PFSK-1 (cell line): ENCODE results near the gene CCDC89.

Experiments
- FOXP2 ChIP-seq: optimal IDR thresholded peaks from 2 replicates; pipeline ENCODE3; 2011; ENCODE audit warnings: borderline replicate concordance, control low read depth, inconsistent platforms; ENCODE audit not compliant: insufficient read depth; ENCODE audit errors: extremely low read length, extremely low read depth
- POLR2AphosphoS5 ChIP-seq: IDR thresholded peaks from 2 replicates; pipeline ENCODE4 v1.6.1; 2012; ENCODE audit warnings: low read depth, mild to moderate bottlenecking, control low read depth, low read length, moderate library complexity
- TAF1 ChIP-seq: IDR thresholded peaks from 2 replicates; pipeline ENCODE4 v1.6.1; 2012; ENCODE audit warnings: low read length, control low read depth, borderline replicate concordance; ENCODE audit not compliant: insufficient read depth
- TF ChIP-seq, protein P1 (sequence below), 2 experiments: IDR thresholded peaks; 2 replicates each; pipeline versions ENCODE4 v1.6.1 to v1.8.0; 2011 to 2012; ENCODE audit warnings: low read depth in 2 of 2, low read length in 2 of 2, control low read depth in 1 of 2, inconsistent platforms in 1 of 2, mild to moderate bottlenecking in 1 of 2, moderate library complexity in 1 of 2; ENCODE audit not compliant: insufficient read depth in 1 of 2

DNA sequence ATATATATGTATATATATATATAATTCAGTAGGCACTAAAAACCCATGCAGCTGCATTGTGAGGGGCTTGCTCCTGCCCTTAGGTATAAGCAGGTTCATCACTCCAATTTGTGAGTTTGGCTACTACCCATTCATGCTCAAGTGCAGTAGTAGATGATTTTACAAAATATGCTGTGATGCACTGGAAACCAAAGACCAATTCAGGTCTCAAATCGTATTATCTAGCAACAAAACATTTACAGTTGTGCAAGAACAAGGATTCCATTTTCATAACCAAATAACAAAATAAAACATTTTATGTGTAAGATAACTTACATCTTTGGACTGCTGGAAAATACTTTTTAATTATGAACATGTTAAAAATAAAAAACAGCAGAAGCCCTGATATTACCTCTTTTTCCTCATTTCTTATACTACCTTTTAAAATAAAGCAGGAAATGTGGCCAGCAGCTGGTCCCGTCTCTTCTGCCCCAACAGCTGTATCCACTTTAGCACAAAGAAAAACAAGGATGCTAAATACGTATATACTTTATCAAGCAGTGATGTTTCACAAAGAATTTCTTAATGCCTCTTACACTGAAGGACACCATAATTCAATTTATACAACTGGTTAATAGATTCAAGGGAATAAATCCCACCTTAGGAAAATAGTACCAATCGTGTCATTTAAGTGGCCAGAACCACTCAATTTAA, 23.9 kb downstream of the CCDC89 start:
- TF ChIP-seq POLR2AphosphoS5 (no peak), FOXP2 (no peak), TAF1 (no peak)
- TF ChIP-seq, protein P1, sequence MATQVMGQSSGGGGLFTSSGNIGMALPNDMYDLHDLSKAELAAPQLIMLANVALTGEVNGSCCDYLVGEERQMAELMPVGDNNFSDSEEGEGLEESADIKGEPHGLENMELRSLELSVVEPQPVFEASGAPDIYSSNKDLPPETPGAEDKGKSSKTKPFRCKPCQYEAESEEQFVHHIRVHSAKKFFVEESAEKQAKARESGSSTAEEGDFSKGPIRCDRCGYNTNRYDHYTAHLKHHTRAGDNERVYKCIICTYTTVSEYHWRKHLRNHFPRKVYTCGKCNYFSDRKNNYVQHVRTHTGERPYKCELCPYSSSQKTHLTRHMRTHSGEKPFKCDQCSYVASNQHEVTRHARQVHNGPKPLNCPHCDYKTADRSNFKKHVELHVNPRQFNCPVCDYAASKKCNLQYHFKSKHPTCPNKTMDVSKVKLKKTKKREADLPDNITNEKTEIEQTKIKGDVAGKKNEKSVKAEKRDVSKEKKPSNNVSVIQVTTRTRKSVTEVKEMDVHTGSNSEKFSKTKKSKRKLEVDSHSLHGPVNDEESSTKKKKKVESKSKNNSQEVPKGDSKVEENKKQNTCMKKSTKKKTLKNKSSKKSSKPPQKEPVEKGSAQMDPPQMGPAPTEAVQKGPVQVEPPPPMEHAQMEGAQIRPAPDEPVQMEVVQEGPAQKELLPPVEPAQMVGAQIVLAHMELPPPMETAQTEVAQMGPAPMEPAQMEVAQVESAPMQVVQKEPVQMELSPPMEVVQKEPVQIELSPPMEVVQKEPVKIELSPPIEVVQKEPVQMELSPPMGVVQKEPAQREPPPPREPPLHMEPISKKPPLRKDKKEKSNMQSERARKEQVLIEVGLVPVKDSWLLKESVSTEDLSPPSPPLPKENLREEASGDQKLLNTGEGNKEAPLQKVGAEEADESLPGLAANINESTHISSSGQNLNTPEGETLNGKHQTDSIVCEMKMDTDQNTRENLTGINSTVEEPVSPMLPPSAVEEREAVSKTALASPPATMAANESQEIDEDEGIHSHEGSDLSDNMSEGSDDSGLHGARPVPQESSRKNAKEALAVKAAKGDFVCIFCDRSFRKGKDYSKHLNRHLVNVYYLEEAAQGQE (IDR thresholded peaks at IDR 0.05; ENCODE audit: insufficient read depth in 1 of 2, low read depth in 2 of 2, low read length in 2 of 2): no peak
